HCT116 (cell line): ENCODE results near the gene CTIF. TPM values are rescaled to one million over a fixed set of nuclear protein-coding genes. Genes with fewer than 3 reads are reported as not detected.
A peak's percentile ranks its signal among the peaks of the same experiment; 100 is the strongest.

Experiments used
- ATAC-seq: fragments of 200-7000 bp; cut with Tn5 transposase; 2 replicates; pipeline ENCODE4 v1.9.1; 2020; ENCODE audit warnings: mild to moderate bottlenecking, moderate library complexity
- BruUV-seq: library from RNA; stranded (reverse); fragments of 400-500 nt; replicated peaks from 2 replicates; lab custom pipeline; 2021; lab: Mats Ljungman, UMichigan
- CTCF ChIA-PET: fragments of 300-600 bp; sonication (Branson Sonifier 250); formaldehyde crosslinking; loops from one replicate; lab custom pipeline; 2021; ENCODE audit warnings: antibody characterized with exemption; lab: Charles Lee
- POLR2A ChIA-PET: fragments of 300-600, 350-600 bp; sonication (Branson Sonifier 250); formaldehyde crosslinking; loops from one replicate; lab custom pipeline; 2021; ENCODE audit warnings: antibody characterized with exemption; lab: Charles Lee
- RAD21 ChIA-PET, 2 experiments: fragments of 300-600 bp; sonication (Branson Sonifier 250); formaldehyde crosslinking; loops; one replicate each; lab custom pipeline; 2023; ENCODE audit warnings: low total read pairs in 2 of 2; ENCODE audit not compliant: uncharacterized antibody in 2 of 2, unreplicated experiment in 2 of 2, low non-redundant PET in 1 of 2; lab: Charles Lee
- DNase-seq: peaks from one replicate; pipeline ENCODE4 v3.0.0-alpha.2; 2010; ENCODE audit warnings: low read depth, low spot score
- H2AFZ ChIP-seq: fragments of 200-600 bp; shearing (Covaris generic), sonication (generic); 2 replicates; pipeline ENCODE4 v1.6.1; 2017; ENCODE audit warnings: low read depth, mixed run types, mixed read lengths, antibody characterized with exemption, low read length; ENCODE audit not compliant: poor library complexity, severe bottlenecking
- H3K27ac ChIP-seq: 2 replicates; pipeline ENCODE4 v1.5.1; 2012; ENCODE audit warnings: low read depth, low read length
- H3K27me3 ChIP-seq: fragments of 200-600 bp; sonication (generic); 2 replicates; pipeline ENCODE4 v1.6.1; 2016; ENCODE audit warnings: mixed run types, low read length, mixed read lengths; ENCODE audit not compliant: insufficient read depth
- H3K36me3 ChIP-seq, 2 experiments: fragments of 200-500 bp in 1 of 2; fragments of 200-600 bp in 1 of 2; sonication (Bioruptor generic) in 1 of 2; sonication (generic) in 1 of 2; 2 replicates each; pipeline versions ENCODE4 v1.5.1 to v1.6.1; 2014 to 2016; ENCODE audit warnings: low read length in 2 of 2, inconsistent platforms in 1 of 2, mixed read lengths in 1 of 2, mixed run types in 1 of 2; ENCODE audit not compliant: insufficient read depth in 2 of 2, control insufficient read depth in 1 of 2
- H3K4me1 ChIP-seq, 2 experiments: fragments of 200-600 bp in 1 of 2; sonication (generic) in 1 of 2; 2 replicates each; pipeline versions ENCODE4 v1.5.1 to v1.6.1; 2012 to 2017; ENCODE audit warnings: low read length in 2 of 2, inconsistent platforms in 1 of 2, mild to moderate bottlenecking in 1 of 2, mixed read lengths in 1 of 2, mixed run types in 1 of 2, moderate library complexity in 1 of 2; ENCODE audit not compliant: insufficient read depth in 2 of 2, control insufficient read depth in 1 of 2
- H3K4me2 ChIP-seq: fragments of 200-600 bp; sonication (generic); 2 replicates; pipeline ENCODE4 v1.6.1; 2017; ENCODE audit warnings: mixed run types, low read length, mixed read lengths
- H3K4me3 ChIP-seq, 2 experiments: fragments of 200-600 bp in 1 of 2; sonication (generic) in 1 of 2; replicated peaks in 1 of 2; 2 replicates each; pipeline ENCODE4 v1.5.1; 2011 to 2016; ENCODE audit warnings: low read length in 2 of 2, control low read depth in 1 of 2, low read depth in 1 of 2, mild to moderate bottlenecking in 1 of 2, mixed read lengths in 1 of 2, mixed run types in 1 of 2
- H3K79me2 ChIP-seq: fragments of 200-600 bp; sonication (generic); 2 replicates; pipeline ENCODE4 v1.6.1; 2017; ENCODE audit warnings: mild to moderate bottlenecking, mixed run types, low read length, moderate library complexity, mixed read lengths; ENCODE audit not compliant: insufficient read depth
- H3K9ac ChIP-seq: fragments of 200-600 bp; sonication (generic); 2 replicates; pipeline ENCODE4 v1.6.1; 2016; ENCODE audit warnings: low read length, mixed read lengths
- H3K9me2 ChIP-seq: fragments of 200-600 bp; sonication (generic), shearing (Covaris generic); 2 replicates; pipeline ENCODE4 v1.6.1; 2017; ENCODE audit warnings: mixed run types, mild to moderate bottlenecking, moderate library complexity; ENCODE audit not compliant: insufficient read depth
- H3K9me3 ChIP-seq, 2 experiments: fragments of 200-500 bp in 1 of 2; fragments of 200-600 bp in 1 of 2; sonication (Bioruptor generic) in 1 of 2; sonication (generic) in 1 of 2; 2 replicates each; pipeline ENCODE4 v1.6.1; 2014 to 2017; ENCODE audit warnings: low read length in 2 of 2, mixed read lengths in 2 of 2, inconsistent platforms in 1 of 2, low read depth in 1 of 2, mild to moderate bottlenecking in 1 of 2, mixed run types in 1 of 2, moderate library complexity in 1 of 2; ENCODE audit not compliant: control insufficient read depth in 1 of 2, insufficient read depth in 1 of 2
- H4K20me1 ChIP-seq: fragments of 200-600 bp; sonication (generic), shearing (Covaris generic); 2 replicates; pipeline ENCODE4 v1.6.1; 2017; ENCODE audit warnings: mixed run types, mild to moderate bottlenecking, moderate library complexity; ENCODE audit not compliant: insufficient read depth
- CBX3 ChIP-seq: IDR thresholded peaks from 2 replicates; pipeline ENCODE4 v1.6.1; 2012; ENCODE audit warnings: low read depth
- CTCF ChIP-seq, 3 experiments: fragments of 200-600 bp in 1 of 3; sonication (generic) in 1 of 3; IDR thresholded peaks in 2 of 3; conservative IDR thresholded peaks in 1 of 3; 2 replicates each; pipeline ENCODE4 v1.5.1; 2012 to 2017; ENCODE audit warnings: low read depth in 2 of 3, low read length in 2 of 3, antibody characterized with exemption in 1 of 3, borderline replicate concordance in 1 of 3, control low read depth in 1 of 3, mild to moderate bottlenecking in 1 of 3, mixed read lengths in 1 of 3, mixed run types in 1 of 3, moderate library complexity in 1 of 3; ENCODE audit not compliant: insufficient read depth in 1 of 3
- EGR1 ChIP-seq: IDR thresholded peaks from 2 replicates; pipeline ENCODE4 v1.6.1; 2012; ENCODE audit warnings: low read depth
- ELF1 ChIP-seq: IDR thresholded peaks from 2 replicates; pipeline ENCODE4 v1.6.1; 2012; ENCODE audit warnings: low read depth, borderline replicate concordance
- EZH2phosphoT487 ChIP-seq: fragments of 200-600 bp; IDR thresholded peaks from 2 replicates; pipeline ENCODE4 v1.6.1; 2018; ENCODE audit warnings: antibody characterized with exemption, borderline replicate concordance
- JUND ChIP-seq: IDR thresholded peaks from 2 replicates; pipeline ENCODE4 v1.6.1; 2012
- POLR2A ChIP-seq: IDR thresholded peaks from 2 replicates; pipeline ENCODE4 v1.7.0; 2011; ENCODE audit warnings: borderline replicate concordance; ENCODE audit not compliant: insufficient read depth, insufficient read length; ENCODE audit errors: extremely low read depth
- REST ChIP-seq: IDR thresholded peaks from 2 replicates; pipeline ENCODE4 v1.6.1; 2012; ENCODE audit warnings: low read depth
- ZFX ChIP-seq: fragments of 450-650 bp; IDR thresholded peaks from 2 replicates; pipeline ENCODE4 v1.6.1; 2017
- intact Hi-C: fragments of 100-400 bp; cut with micrococcal nuclease; formaldehyde crosslinking; loops from 2 replicates; pipeline ENCODE4 v1.10.0; 2022
- total RNA-seq: library from RNA; stranded (reverse); gene quantifications from one replicate; pipeline ENCODE4 v1.2.1, GENCODE V29; 2021; ENCODE audit not compliant: unreplicated experiment

CTIF gene
- total RNA-seq, 1 experiment from 2014 or later, result 19.7 TPM

GRCh38 chr18:48621240-48621639, 82.4 kb downstream of the CTIF start:
- peaks cover 0 to under 1% of the 10 kb centered on the region in 2 experiments; a peak in 2 of 4 replicates for H3K4me1 ChIP-seq
- no peak for ATAC-seq
- CTCF ChIA-PET, result interaction anchor here (1.2 kb wide), 1 partner anchor 15 kb away, joined by 3 read pairs; no protein-coding TSS in a partner anchor
- H3K9ac ChIP-seq, result no peak overlapping the region
- H3K4me2 ChIP-seq, result no peak overlapping the region
- no peaks in the 10 kb centered on the region for H3K36me3 ChIP-seq
- no peaks in the 10 kb centered on the region for H3K9me2 ChIP-seq
- no TSS peak for BruUV-seq
- no peaks in the 10 kb centered on the region for H4K20me1 ChIP-seq
- no peak overlapping the region for H3K27ac ChIP-seq
- POLR2A ChIA-PET, result no interaction called here
- no peak for TF ChIP-seq CBX3
- TF ChIP-seq REST, result no peak
- no peak for TF ChIP-seq ELF1
- no peak overlapping the region for H3K4me3 ChIP-seq
- intact Hi-C loops, result no loop called here
- H3K27me3 ChIP-seq, result no peaks in the 10 kb centered on the region
- no peak for DNase-seq
- no peak overlapping the region for H2AFZ ChIP-seq
- no peaks in the 10 kb centered on the region for H3K79me2 ChIP-seq
- RAD21 ChIA-PET, result no interaction called here
- H3K9me3 ChIP-seq, result no peaks in the 10 kb centered on the region

GRCh38 chr18:48621815-48622555, 83.2 kb downstream of the CTIF start:
- no TSS peak for BruUV-seq
- RAD21 ChIA-PET, result no interaction called here
- Histone ChIP-seq H3K4me2 (no peak overlapping the region), H3K27me3 (no peaks in the 10 kb centered on the region), H3K9ac (no peak overlapping the region), H2AFZ (no peak overlapping the region), H3K27ac (no peak overlapping the region), H3K9me2 (no peaks in the 10 kb centered on the region), H3K36me3 (no peaks in the 10 kb centered on the region), H3K79me2 (no peaks in the 10 kb centered on the region), H4K20me1 (no peaks in the 10 kb centered on the region), H3K4me1 (peaks cover 0 to 2% of the 10 kb centered on the region in 2 experiments; a peak in 3 of 4 replicates), H3K9me3 (no peaks in the 10 kb centered on the region), H3K4me3 (no peak overlapping the region)
- POLR2A ChIA-PET, result no interaction called here
- intact Hi-C loops, result no loop called here
- CTCF ChIA-PET, result interaction anchor here (1.2 kb wide), 1 partner anchor 16 kb away, joined by 3 read pairs; no protein-coding TSS in a partner anchor
- DNase-seq (no peak), ATAC-seq (0 out of 2 replicates have a peak, but pooled peaks have one; percentile 22)
- TF ChIP-seq REST, result no peak
- no peak for TF ChIP-seq CTCF (IDR thresholded peaks at IDR 0.05 in 2 of 3, conservative IDR thresholded peaks at IDR 0.05 in 1 of 3; ENCODE audit: borderline replicate concordance in 1 of 3, insufficient read depth in 1 of 3, low read depth in 2 of 3, low read length in 2 of 3)
- no peak for TF ChIP-seq JUND
- no peak for TF ChIP-seq EZH2phosphoT487
- TF ChIP-seq EGR1, result no peak
- TF ChIP-seq ZFX, result no peak
- TF ChIP-seq POLR2A, result no peak
